Neuronal stem cell (in vitro differentiated cells): ENCODE data around the gene NOS1.

ENCODE experiments used
- DNase-seq: peaks from one replicate; pipeline ENCODE4 v3.0.0-alpha.2; 2013; ENCODE audit warnings: low spot score
- H2AFZ ChIP-seq: one replicate; pipeline ENCODE4 v1.6.1; 2013; ENCODE audit warnings: mild to moderate bottlenecking, low read length, inconsistent platforms
- H2AK5ac ChIP-seq: 2 replicates; pipeline ENCODE4 v1.6.1; 2013; ENCODE audit warnings: low read depth, mild to moderate bottlenecking, inconsistent platforms, low read length, moderate library complexity, mixed read lengths
- H2BK120ac ChIP-seq: 2 replicates; pipeline ENCODE4 v1.6.1; 2013; ENCODE audit warnings: low read depth, mild to moderate bottlenecking, inconsistent platforms, low read length, moderate library complexity, mixed read lengths
- H2BK12ac ChIP-seq: one replicate; pipeline ENCODE4 v1.6.1; 2013; ENCODE audit warnings: low read length, inconsistent platforms
- H2BK15ac ChIP-seq: 2 replicates; pipeline ENCODE4 v1.6.1; 2013; ENCODE audit warnings: mild to moderate bottlenecking, low read length, inconsistent platforms, mixed read lengths
- H2BK5ac ChIP-seq: one replicate; pipeline ENCODE4 v1.6.1; 2013; ENCODE audit warnings: inconsistent platforms, mild to moderate bottlenecking, low read length, moderate library complexity
- H3K14ac ChIP-seq: one replicate; pipeline ENCODE4 v1.6.1; 2013; ENCODE audit warnings: low read length, inconsistent platforms
- H3K18ac ChIP-seq: 2 replicates; pipeline ENCODE4 v1.6.1; 2013; ENCODE audit warnings: low read length, inconsistent platforms
- H3K23ac ChIP-seq: 2 replicates; pipeline ENCODE4 v1.6.1; 2013; ENCODE audit warnings: low read depth, mild to moderate bottlenecking, mixed read lengths, low read length, inconsistent platforms; ENCODE audit not compliant: poor library complexity
- H3K27ac ChIP-seq: replicated peaks from 3 replicates; pipeline ENCODE4 v1.5.1; 2013; ENCODE audit warnings: low read length, inconsistent platforms
- H3K27me3 ChIP-seq, 3 experiments: 2 replicates each; pipeline ENCODE4 v1.6.1; 2013; ENCODE audit warnings: low read length in 3 of 3, mild to moderate bottlenecking in 2 of 3, inconsistent platforms in 1 of 3, low read depth in 1 of 3, mixed read lengths in 1 of 3, moderate library complexity in 1 of 3; ENCODE audit not compliant: control insufficient read depth in 3 of 3, insufficient read depth in 3 of 3
- H3K36me3 ChIP-seq, 2 donors: replicated peaks in 1 of 2; 2 replicates each; pipeline ENCODE4 v1.6.1; 2013; ENCODE audit warnings: low read length in 2 of 2; ENCODE audit not compliant: control insufficient read depth in 2 of 2, insufficient read depth in 2 of 2
- H3K4ac ChIP-seq: 2 replicates; pipeline ENCODE4 v1.6.1; 2013; ENCODE audit warnings: inconsistent platforms, mild to moderate bottlenecking, low read length, moderate library complexity
- H3K4me1 ChIP-seq, 2 donors: 1 replicate in 1 of 2; 2 replicates in 1 of 2; pipeline ENCODE4 v1.6.1; 2013; ENCODE audit warnings: low read length in 2 of 2, low read depth in 1 of 2; ENCODE audit not compliant: control insufficient read depth in 2 of 2, insufficient read depth in 1 of 2
- H3K4me2 ChIP-seq: one replicate; pipeline ENCODE4 v1.6.1; 2013; ENCODE audit warnings: mild to moderate bottlenecking, low read length, inconsistent platforms; ENCODE audit not compliant: insufficient read depth, poor library complexity, severe bottlenecking
- H3K4me3 ChIP-seq, 2 donors: 2 replicates each; pipeline ENCODE4 v1.5.1; 2013; ENCODE audit warnings: low read length in 2 of 2, mild to moderate bottlenecking in 2 of 2, inconsistent platforms in 1 of 2, moderate library complexity in 1 of 2
- H3K79me1 ChIP-seq: one replicate; pipeline ENCODE4 v1.6.1; 2013; ENCODE audit warnings: low read depth, mild to moderate bottlenecking, inconsistent platforms, low read length, moderate library complexity
- H3K9ac ChIP-seq: one replicate; pipeline ENCODE4 v1.6.1; 2013; ENCODE audit warnings: mild to moderate bottlenecking, low read depth, low read length, inconsistent platforms; ENCODE audit not compliant: poor library complexity
- H3K9me3 ChIP-seq, 2 donors: replicated peaks in 1 of 2; 2 replicates each; pipeline versions ENCODE3 to v1.6.1; 2013; ENCODE audit warnings: low read length in 2 of 2, mild to moderate bottlenecking in 2 of 2, inconsistent platforms in 1 of 2, low read depth in 1 of 2, mixed read lengths in 1 of 2, moderate library complexity in 1 of 2; ENCODE audit not compliant: control insufficient read depth in 2 of 2, insufficient read depth in 1 of 2
- H4K8ac ChIP-seq: one replicate; pipeline ENCODE4 v1.6.1; 2013; ENCODE audit warnings: low read depth, mild to moderate bottlenecking, inconsistent platforms, low read length, moderate library complexity
- H4K91ac ChIP-seq: one replicate; pipeline ENCODE4 v1.6.1; 2013; ENCODE audit warnings: low read length, low read depth, mild to moderate bottlenecking, inconsistent platforms; ENCODE audit not compliant: poor library complexity
- WGBS, 2 donors: extraction: QIAGEN DNeasy Blood & Tissue Kit; methylation state at CpG; one replicate each; pipeline ENCODE4 v1.1.7; 2013; ENCODE audit warnings: missing lambda C conversion rate in 2 of 2, mixed read lengths in 1 of 2; ENCODE audit not compliant: insufficient read length in 2 of 2, insufficient replicate concordance in 1 of 2; ENCODE audit errors: extremely low coverage in 2 of 2; 5-methylcytosine and 5-hydroxymethylcytosine counted together

The NOS1 gene

DNA sequence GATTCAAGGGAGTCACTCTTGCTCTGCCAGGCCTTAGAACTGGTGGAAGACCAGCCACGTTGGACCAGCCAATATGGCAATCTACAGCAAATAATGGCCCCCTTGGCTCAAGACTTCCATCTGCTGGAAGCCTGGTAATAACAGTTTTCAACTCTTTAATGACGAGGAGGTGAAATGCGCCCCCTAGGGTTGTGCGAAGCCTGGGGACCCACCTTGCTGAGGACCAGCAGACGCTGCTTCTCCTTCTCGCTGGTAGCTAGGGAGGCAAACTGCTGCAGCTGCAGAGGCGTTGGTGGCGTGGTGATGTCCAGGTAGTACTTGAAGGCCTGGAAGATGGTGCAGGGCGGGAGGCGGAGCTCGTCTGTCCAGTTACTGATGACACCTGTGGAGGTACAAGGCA, 129.7 kb downstream of the NOS1 start:
- H3K4me3 ChIP-seq = no peak overlapping the region
- H2AFZ ChIP-seq = no peak overlapping the region
- H3K4ac ChIP-seq = no peak overlapping the region
- H2BK120ac ChIP-seq = no peak overlapping the region
- no peaks in the 10 kb centered on the region for H3K9me3 ChIP-seq
- no peak overlapping the region for H2BK5ac ChIP-seq
- no peak for DNase-seq
- no CpG with 5 or more reads among the region's 11 CpGs for WGBS, 2 donors
- H3K18ac ChIP-seq = peak overlapping the region; percentile 1
- H2BK12ac ChIP-seq = no peak overlapping the region
- no peak overlapping the region for H3K9ac ChIP-seq
- H3K27ac ChIP-seq = no peak overlapping the region
- H3K4me2 ChIP-seq = no peak overlapping the region
- peaks cover 0 to 4% of the 10 kb centered on the region in 2 donors for H3K4me1 ChIP-seq
- no peaks in the 10 kb centered on the region for H3K79me1 ChIP-seq
- no peak overlapping the region for H2BK15ac ChIP-seq
- H4K91ac ChIP-seq = peak overlapping the region; percentile 39
- H3K14ac ChIP-seq = no peak overlapping the region
- no peak overlapping the region for H3K23ac ChIP-seq
- H2AK5ac ChIP-seq = no peak overlapping the region
- no peak overlapping the region for H4K8ac ChIP-seq
- peaks cover 0 to 4% (median 1%) of the 10 kb centered on the region in 3 experiments for H3K27me3 ChIP-seq
- no peaks in the 10 kb centered on the region for H3K36me3 ChIP-seq

DNA sequence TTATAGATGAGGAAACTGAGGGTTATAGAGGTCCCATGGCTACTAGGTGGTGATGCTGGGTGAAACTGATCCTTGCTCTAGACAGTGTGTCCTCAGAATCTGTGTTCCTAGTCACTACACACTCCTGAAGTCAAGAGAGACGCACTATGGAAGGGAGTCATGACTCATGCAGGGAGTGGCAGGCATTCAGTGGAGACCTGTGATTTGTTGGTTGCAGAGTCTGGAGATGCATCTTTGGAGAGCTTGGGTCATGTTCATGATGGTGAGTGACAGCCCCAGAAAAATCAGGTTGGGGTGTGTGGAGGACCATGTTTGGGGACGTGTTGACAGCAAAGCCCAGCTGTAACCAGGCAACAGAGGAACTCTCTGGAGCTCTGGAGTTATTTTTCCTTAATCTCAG, 133.2 kb downstream of the NOS1 start:
- Histone ChIP-seq H2BK120ac (no peak overlapping the region), H3K36me3 (no peaks in the 10 kb centered on the region), H3K23ac (no peak overlapping the region), H2BK15ac (no peak overlapping the region), H3K4me1 (peaks cover 0 to 2% of the 10 kb centered on the region in 2 donors), H4K91ac (no peak overlapping the region), H3K4ac (no peak overlapping the region), H3K18ac (no peak overlapping the region), H2AFZ (no peak overlapping the region), H4K8ac (no peak overlapping the region), H3K4me3 (no peak overlapping the region), H3K9me3 (no peaks in the 10 kb centered on the region), H3K79me1 (no peaks in the 10 kb centered on the region), H3K9ac (no peak overlapping the region), H2BK12ac (no peak overlapping the region), H2BK5ac (no peak overlapping the region), H2AK5ac (no peak overlapping the region), H3K27ac (no peak overlapping the region), H3K4me2 (no peak overlapping the region), H3K14ac (no peak overlapping the region), H3K27me3 (peaks cover 0 to 2% (median 0%) of the 10 kb centered on the region in 3 experiments)
- WGBS, 2 donors = no CpG with 5 or more reads among the region's 2 CpGs
- no peak for DNase-seq

DNA sequence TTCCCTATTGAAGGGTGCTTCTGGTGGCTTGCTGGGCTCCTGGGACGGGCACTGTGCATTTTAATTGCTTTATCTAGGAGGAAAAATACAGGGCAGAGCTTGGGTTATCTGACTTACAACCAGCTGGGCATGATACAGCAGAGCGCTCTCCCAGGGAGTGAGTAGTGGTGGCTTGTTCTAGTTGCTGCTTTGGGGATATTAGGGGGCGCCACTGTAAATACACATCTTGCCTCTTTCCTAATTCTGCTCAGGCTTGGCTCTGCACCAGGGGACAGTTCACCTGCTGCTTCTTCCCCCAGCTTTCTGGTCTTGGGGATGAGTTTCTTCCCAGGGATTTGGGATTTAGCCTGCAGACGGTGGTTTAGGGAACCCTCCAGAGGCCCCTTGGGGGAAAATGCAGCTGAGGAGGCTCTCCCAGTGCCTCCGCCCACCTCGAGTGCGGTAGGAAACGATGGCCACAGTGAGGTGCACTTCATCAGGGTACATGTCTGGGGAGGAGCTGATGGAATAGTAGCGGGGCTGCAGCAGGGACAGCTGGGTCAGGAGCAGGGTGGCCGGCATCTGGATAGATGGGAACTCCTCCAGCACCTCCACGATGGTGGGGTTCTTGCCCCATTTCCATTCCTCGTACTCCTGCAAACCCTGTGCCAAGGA, 134.3 kb downstream of the NOS1 start:
- Histone ChIP-seq H3K9ac (no peak overlapping the region), H3K4me2 (no peak overlapping the region), H3K27ac (no peak overlapping the region), H3K23ac (no peak overlapping the region), H3K27me3 (peaks cover 0 to 2% (median 0%) of the 10 kb centered on the region in 3 experiments), H3K9me3 (peaks cover 0 to 2% of the 10 kb centered on the region in 2 donors), H3K14ac (no peak overlapping the region), H2BK12ac (no peak overlapping the region), H2AK5ac (no peak overlapping the region), H3K36me3 (no peaks in the 10 kb centered on the region), H3K79me1 (no peaks in the 10 kb centered on the region), H2BK15ac (no peak overlapping the region), H2AFZ (no peak overlapping the region), H2BK5ac (peak overlapping the region; percentile 59), H3K4me3 (no peak overlapping the region), H3K4ac (no peak overlapping the region), H2BK120ac (no peak overlapping the region), H3K4me1 (peaks cover 0 to 2% of the 10 kb centered on the region in 2 donors), H3K18ac (peak overlapping the region; percentile 44), H4K8ac (no peak overlapping the region), H4K91ac (no peak overlapping the region)
- DNase-seq = no peak
- WGBS, 2 donors = no CpG with 5 or more reads among the region's 12 CpGs

DNA sequence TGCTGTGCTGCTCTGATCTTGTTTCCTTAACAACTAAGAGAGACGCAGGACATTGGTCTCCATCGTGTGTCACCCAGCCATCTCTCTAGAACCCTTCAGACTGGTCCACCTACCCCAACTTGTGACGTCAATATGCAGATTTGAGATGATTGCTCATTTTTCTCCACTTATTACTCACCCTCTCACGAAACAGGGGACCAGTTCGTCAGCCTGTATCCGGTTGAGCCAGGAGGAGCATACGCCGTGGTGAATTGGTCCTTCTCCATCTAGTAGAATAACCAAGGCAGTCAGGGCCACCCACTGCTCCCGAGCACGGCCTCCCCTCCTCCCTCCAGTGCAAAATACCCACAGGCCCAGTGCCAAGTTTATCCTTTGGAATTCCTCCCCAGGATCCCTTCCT, 134.9 kb downstream of the NOS1 start:
- H2AFZ ChIP-seq = no peak overlapping the region
- peaks cover 0 to 2% of the 10 kb centered on the region in 2 donors for H3K9me3 ChIP-seq
- no peak overlapping the region for H2BK120ac ChIP-seq
- peaks cover 0 to 2% of the 10 kb centered on the region in 2 donors for H3K4me1 ChIP-seq
- no peak overlapping the region for H3K4ac ChIP-seq
- no peak overlapping the region for H3K18ac ChIP-seq
- no peak overlapping the region for H2AK5ac ChIP-seq
- no peak for DNase-seq
- no peak overlapping the region for H3K4me3 ChIP-seq
- H3K9ac ChIP-seq = no peak overlapping the region
- WGBS, 2 donors = no CpG with 5 or more reads among the region's 10 CpGs
- H3K36me3 ChIP-seq = no peaks in the 10 kb centered on the region
- H2BK5ac ChIP-seq = no peak overlapping the region
- H2BK15ac ChIP-seq = no peak overlapping the region
- peak overlapping the region; percentile 25 for H3K14ac ChIP-seq
- H4K8ac ChIP-seq = no peak overlapping the region
- no peak overlapping the region for H3K27ac ChIP-seq
- no peak overlapping the region for H3K4me2 ChIP-seq
- H2BK12ac ChIP-seq = no peak overlapping the region
- H4K91ac ChIP-seq = no peak overlapping the region
- H3K79me1 ChIP-seq = no peaks in the 10 kb centered on the region
- peaks cover 0 to 2% (median 0%) of the 10 kb centered on the region in 3 experiments for H3K27me3 ChIP-seq
- H3K23ac ChIP-seq = no peak overlapping the region
